Measurements from ENCODE around the gene PRKAA1.

DNA sequence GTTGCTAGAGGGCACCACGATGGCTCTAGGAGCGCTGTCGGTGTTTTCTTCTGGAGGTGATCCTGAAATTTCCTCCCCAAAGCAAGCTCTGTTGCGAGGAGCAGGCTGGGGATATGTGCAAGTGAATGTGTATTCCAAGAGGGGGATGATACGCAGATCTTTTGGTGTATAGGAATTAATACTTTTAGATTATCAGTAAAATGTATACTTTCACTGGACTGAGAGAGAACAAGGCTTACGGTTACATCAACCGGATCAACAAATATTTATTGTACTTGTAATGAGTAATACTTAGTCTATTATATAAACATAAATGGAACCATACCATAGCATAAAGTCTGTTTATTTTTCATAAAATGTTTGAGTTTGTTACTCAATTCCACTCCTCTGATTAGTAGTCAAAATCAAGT is 632 bp upstream of the PRKAA1 start:
- TF ChIP-seq POLR2A (IDR thresholded peaks at IDR 0.05) = no peak
- TF ChIP-seq CTCF (IDR thresholded peaks at IDR 0.05) = no peak
